Upper lobe of left lung (tissue), 6 donors: ENCODE data around the gene MYLK4. TPM values are rescaled to one million over a fixed set of nuclear protein-coding genes. Genes with fewer than 3 reads are reported as not detected.

ENCODE experiments used
- ATAC-seq, 2 donors: fragments of 200-7000 bp; cut with Tn5 transposase; one replicate each; pipeline ENCODE4 v1.9.1; 2022; ENCODE audit warnings: mild to moderate bottlenecking in 2 of 2, moderate library complexity in 2 of 2; ENCODE audit not compliant: low FRiP score in 2 of 2
- DNase-seq, 2 donors: peaks; one replicate each; pipeline ENCODE4 v3.0.0-alpha.2; 2019 to 2020
- H3K27ac ChIP-seq, 4 donors: fragments of 200-600 bp; sonication (generic); one replicate each; pipeline ENCODE4 v1.5.1; 2016 to 2019
- H3K27me3 ChIP-seq, 4 donors: fragments of 200-600 bp; sonication (generic); one replicate each; pipeline ENCODE4 v1.5.1; 2017 to 2019
- H3K36me3 ChIP-seq, 4 donors: fragments of 200-600 bp; sonication (generic); one replicate each; pipeline ENCODE4 v1.5.1; 2016 to 2019
- H3K4me1 ChIP-seq, 4 donors: fragments of 200-600 bp; sonication (generic); one replicate each; pipeline ENCODE4 v1.5.1; 2018 to 2019
- H3K4me3 ChIP-seq, 4 donors: fragments of 200-600 bp; sonication (generic); one replicate each; pipeline ENCODE4 v1.5.1; 2017 to 2019; ENCODE audit warnings: mild to moderate bottlenecking in 2 of 4, moderate library complexity in 1 of 4
- H3K9me3 ChIP-seq, 4 donors: fragments of 200-600 bp; sonication (generic); one replicate each; pipeline ENCODE4 v1.5.1; 2018 to 2019
- CTCF ChIP-seq, 6 experiments: fragments of 450-650 bp in 4 of 6; fragments of 200-600 bp in 2 of 6; sonication (generic) in 2 of 6; IDR thresholded peaks; one replicate each; pipeline ENCODE4 v1.5.1; 2016 to 2019; ENCODE audit warnings: antibody characterized with exemption in 6 of 6
- EP300 ChIP-seq, 4 donors: sonication (generic); formaldehyde crosslinking; IDR thresholded peaks; one replicate each; pipeline ENCODE4 v1.5.1; 2017; ENCODE audit warnings: antibody characterized with exemption in 4 of 4, control low read depth in 2 of 4
- POLR2A ChIP-seq, 4 donors: fragments of 450-650 bp; IDR thresholded peaks; one replicate each; pipeline ENCODE4 v1.5.1; 2016 to 2017; ENCODE audit warnings: antibody characterized with exemption in 4 of 4, mild to moderate bottlenecking in 2 of 4
- POLR2AphosphoS5 ChIP-seq, 2 donors: sonication (generic); formaldehyde crosslinking; IDR thresholded peaks; one replicate each; pipeline ENCODE4 v1.5.1; 2017; ENCODE audit warnings: antibody characterized with exemption in 2 of 2
- WGBS, 2 donors: methylation state at CpG; one replicate each; pipeline ENCODE4 v1.1.5; 2017 to 2018; 5-methylcytosine and 5-hydroxymethylcytosine counted together
- total RNA-seq, 6 donors: library from RNA; depleted of rRNA in 4 of 6; stranded (reverse); fragments of >200 nt in 4 of 6; gene quantifications; one replicate each; pipeline versions ENCODE4 v1.1.0 to v1.2.1, GENCODE V29; 2016 to 2021
- donor health status: DM: no; HTN: no; CAD: no; lungs with moderate emphysema.
- donor health status: DM: no; HTN: yes; CAD: no; lungs with severe emphysema.

Gene MYLK4
- total RNA-seq, 6 donors from 2014 or later, result 0.64 to 2.6 (median 1.2) TPM

GRCh38 chr6:2665146-2666070 is 85.3 kb downstream of the MYLK4 start:
- H3K9me3 ChIP-seq, result no peaks in the 10 kb centered on the region
- no peaks in the 10 kb centered on the region for H3K36me3 ChIP-seq
- H3K27me3 ChIP-seq, result no peaks in the 10 kb centered on the region
- no peak for ATAC-seq
- no peak for DNase-seq
- 73 to 74% methylated on average over 11 of the region's 11 CpGs for WGBS, 2 donors
- H3K27ac ChIP-seq, result no peak overlapping the region
- no peak overlapping the region for H3K4me3 ChIP-seq
- TF ChIP-seq CTCF (IDR thresholded peaks at IDR 0.05), result no peak
- no peak for TF ChIP-seq EP300 (IDR thresholded peaks at IDR 0.05)
- TF ChIP-seq POLR2A (IDR thresholded peaks at IDR 0.05), result no peak
- TF ChIP-seq POLR2AphosphoS5 (IDR thresholded peaks at IDR 0.05), result no peak
- H3K4me1 ChIP-seq, result no peaks in the 10 kb centered on the region

DNA sequence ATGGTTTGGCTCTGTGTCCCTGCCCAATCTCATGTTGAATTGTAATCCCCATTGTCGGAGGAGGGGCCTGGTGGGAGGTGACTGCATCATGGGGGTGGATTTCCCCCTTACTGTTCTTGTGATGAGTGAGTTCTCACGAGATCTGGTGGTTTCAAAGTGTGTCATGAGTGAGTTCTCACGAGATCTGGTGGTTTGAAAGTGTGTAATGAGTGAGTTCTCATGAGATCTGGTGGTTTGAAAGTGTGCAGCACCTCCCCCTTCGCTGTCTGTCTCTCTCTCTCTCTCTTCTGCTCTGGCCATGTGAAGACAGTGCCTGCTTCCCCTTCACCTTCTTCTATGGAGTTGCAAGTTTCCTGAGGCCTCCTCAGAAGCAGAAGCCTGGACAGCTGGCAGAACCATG is 87.6 kb downstream of the MYLK4 start:
- WGBS, 2 donors, result 71% methylated on average over 4 of the region's 4 CpGs
- ATAC-seq (no peak), DNase-seq (no peak)
- no peak overlapping the region for H3K27ac ChIP-seq
- TF ChIP-seq POLR2AphosphoS5 (IDR thresholded peaks at IDR 0.05) (no peak), CTCF (IDR thresholded peaks at IDR 0.05) (no peak), EP300 (IDR thresholded peaks at IDR 0.05) (no peak), POLR2A (IDR thresholded peaks at IDR 0.05) (no peak)
- H3K4me3 ChIP-seq, result no peak overlapping the region
- no peaks in the 10 kb centered on the region for H3K9me3 ChIP-seq
- no peaks in the 10 kb centered on the region for H3K36me3 ChIP-seq
- no peaks in the 10 kb centered on the region for H3K27me3 ChIP-seq
- H3K4me1 ChIP-seq, result no peaks in the 10 kb centered on the region

DNA sequence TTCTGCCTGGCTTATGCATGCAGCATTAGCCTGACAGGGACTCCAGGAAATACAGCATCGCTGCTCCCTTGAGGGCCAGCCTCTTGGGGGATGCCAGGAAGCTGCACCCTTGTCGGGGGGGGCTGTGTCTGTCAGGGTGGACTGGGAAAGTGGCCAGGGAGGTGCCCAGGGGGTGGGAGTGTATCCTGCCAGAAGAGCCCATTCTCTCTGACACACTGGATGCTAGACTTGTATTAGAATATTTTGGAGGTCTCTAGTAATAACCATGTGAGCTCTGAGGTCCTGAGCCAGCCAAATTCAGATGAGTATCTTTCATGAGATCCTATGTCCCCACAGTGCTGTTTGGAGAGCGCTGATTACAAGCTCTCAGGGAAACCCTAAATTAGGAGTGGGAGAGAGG is 89.1 kb downstream of the MYLK4 start:
- no peak for ATAC-seq
- 63 to 65% methylated on average over 2 to 3 of the region's 3 CpGs for WGBS, 2 donors
- TF ChIP-seq POLR2A (IDR thresholded peaks at IDR 0.05) (no peak), POLR2AphosphoS5 (IDR thresholded peaks at IDR 0.05) (no peak), EP300 (IDR thresholded peaks at IDR 0.05) (no peak), CTCF (IDR thresholded peaks at IDR 0.05) (no peak)
- no peak overlapping the region for H3K27ac ChIP-seq
- H3K27me3 ChIP-seq, result no peaks in the 10 kb centered on the region
- H3K9me3 ChIP-seq, result no peaks in the 10 kb centered on the region
- no peaks in the 10 kb centered on the region for H3K36me3 ChIP-seq
- DNase-seq, result no peak
- no peak overlapping the region for H3K4me3 ChIP-seq
- no peaks in the 10 kb centered on the region for H3K4me1 ChIP-seq

DNA sequence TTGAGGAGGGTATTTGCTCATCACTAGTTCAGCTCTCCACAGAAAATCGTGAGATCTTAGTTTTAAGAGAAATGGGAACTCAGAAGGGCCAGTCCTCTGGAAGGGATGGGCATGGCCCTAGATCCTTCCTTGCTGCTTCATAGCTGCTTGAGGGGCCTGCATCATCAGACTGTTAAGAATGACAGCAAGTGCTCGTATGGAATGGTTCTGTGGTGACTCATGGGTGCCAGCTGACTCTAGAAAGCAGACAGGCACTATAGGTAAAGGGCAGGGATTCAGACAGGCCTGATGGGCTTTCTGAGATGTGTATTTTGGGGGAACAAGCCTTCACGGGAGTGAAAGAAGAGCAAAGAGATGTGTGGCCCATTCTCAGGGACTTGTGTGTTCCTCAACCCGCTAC is 90.8 kb downstream of the MYLK4 start:
- H3K4me1 ChIP-seq, result no peaks in the 10 kb centered on the region
- H3K4me3 ChIP-seq, result no peak overlapping the region
- WGBS, 2 donors, result 77 to 87% methylated on average over 4 of the region's 4 CpGs
- no peak for DNase-seq
- H3K27ac ChIP-seq, result no peak overlapping the region
- TF ChIP-seq EP300 (IDR thresholded peaks at IDR 0.05) (no peak), CTCF (IDR thresholded peaks at IDR 0.05) (no peak), POLR2A (IDR thresholded peaks at IDR 0.05) (no peak), POLR2AphosphoS5 (IDR thresholded peaks at IDR 0.05) (no peak)
- no peaks in the 10 kb centered on the region for H3K27me3 ChIP-seq
- no peaks in the 10 kb centered on the region for H3K9me3 ChIP-seq
- no peak for ATAC-seq
- no peaks in the 10 kb centered on the region for H3K36me3 ChIP-seq

- DNase-seq (no peak), ATAC-seq (no peak)
- Histone ChIP-seq H3K4me3 (no peak overlapping the region), H3K27me3 (no peaks in the 10 kb centered on the region), H3K27ac (no peak overlapping the region), H3K36me3 (no peaks in the 10 kb centered on the region), H3K4me1 (no peaks in the 10 kb centered on the region), H3K9me3 (no peaks in the 10 kb centered on the region)
- no peak for TF ChIP-seq POLR2A (IDR thresholded peaks at IDR 0.05)
- TF ChIP-seq EP300 (IDR thresholded peaks at IDR 0.05), result no peak
- TF ChIP-seq CTCF (IDR thresholded peaks at IDR 0.05), result no peak
- TF ChIP-seq POLR2AphosphoS5 (IDR thresholded peaks at IDR 0.05), result no peak
- WGBS, 2 donors, result 80% methylated on average over 5 of the region's 5 CpGs
These were observed 91.3 kb downstream of the MYLK4 start for GRCh38 chr6:2659381-2659780.
